ENCODE data around the gene SLC8A3. TPM values are rescaled to one million over a fixed set of nuclear protein-coding genes. Genes with fewer than 3 reads are reported as not detected.

SLC8A3 gene
- total RNA-seq, 1 experiment from 2014 or later: not detected

DNA sequence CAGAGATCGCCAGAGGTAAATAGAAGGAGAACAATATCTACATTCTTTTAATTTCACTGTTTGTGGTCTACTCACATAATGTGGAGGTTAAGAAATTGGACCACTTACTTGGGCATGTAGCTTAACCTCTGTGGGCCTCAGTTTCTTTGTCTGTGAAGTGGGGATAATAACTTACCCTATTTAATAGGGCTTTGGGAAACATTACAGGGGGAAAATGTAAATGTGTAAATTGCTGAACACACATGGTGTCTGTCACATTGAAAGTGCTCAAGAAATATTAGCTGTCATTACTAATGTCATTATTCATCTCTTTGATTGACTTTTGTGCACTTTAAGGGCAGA is 140.5 kb downstream of the SLC8A3 start:
- no peak for DNase-seq
- Mint-ChIP-seq H3K36me3 (ENCODE audit: insufficient read depth, unreplicated experiment) (peaks cover 6% of the 10 kb centered on the region), H3K27me3 (ENCODE audit: insufficient read depth, unreplicated experiment) (no peaks in the 10 kb centered on the region), H3K27ac (ENCODE audit: unreplicated experiment) (peak overlapping the region; percentile 65), H3K4me3 (ENCODE audit: unreplicated experiment) (peak overlapping the region; percentile 23), H3K4me1 (ENCODE audit: low read depth, unreplicated experiment) (peaks cover 44% of the 10 kb centered on the region), H3K9me3 (ENCODE audit: unreplicated experiment) (peaks cover 2% of the 10 kb centered on the region)
- Histone ChIP-seq H3K27me3 (replicated peaks; ENCODE audit: control insufficient read depth, insufficient read depth, low read length) (no peaks in the 10 kb centered on the region), H3K4me1 (peaks cover 33% of the 10 kb centered on the region), H3K9me3 (no peaks in the 10 kb centered on the region), H3K4me3 (ENCODE audit: low read depth, low read length) (no peak overlapping the region), H3K36me3 (ENCODE audit: control insufficient read depth, insufficient read depth, low read length) (no peaks in the 10 kb centered on the region)
- ChIA-PET CTCF (interaction anchor here (0.7 to 3.5 kb wide), 3 partner anchors 20 to 269 kb away, joined by 3 to 31 read pairs (median 9); no protein-coding TSS in a partner anchor), POLR2A (interaction anchor here (0.6 to 1.0 kb wide), 2 partner anchors 197 to 282 kb away, joined by 3 to 9 read pairs; partner anchors contain the start of gene SRSF5)
- no TSS peak for BruUV-seq (replicated peaks)
- TF ChIP-seq, protein P1, sequence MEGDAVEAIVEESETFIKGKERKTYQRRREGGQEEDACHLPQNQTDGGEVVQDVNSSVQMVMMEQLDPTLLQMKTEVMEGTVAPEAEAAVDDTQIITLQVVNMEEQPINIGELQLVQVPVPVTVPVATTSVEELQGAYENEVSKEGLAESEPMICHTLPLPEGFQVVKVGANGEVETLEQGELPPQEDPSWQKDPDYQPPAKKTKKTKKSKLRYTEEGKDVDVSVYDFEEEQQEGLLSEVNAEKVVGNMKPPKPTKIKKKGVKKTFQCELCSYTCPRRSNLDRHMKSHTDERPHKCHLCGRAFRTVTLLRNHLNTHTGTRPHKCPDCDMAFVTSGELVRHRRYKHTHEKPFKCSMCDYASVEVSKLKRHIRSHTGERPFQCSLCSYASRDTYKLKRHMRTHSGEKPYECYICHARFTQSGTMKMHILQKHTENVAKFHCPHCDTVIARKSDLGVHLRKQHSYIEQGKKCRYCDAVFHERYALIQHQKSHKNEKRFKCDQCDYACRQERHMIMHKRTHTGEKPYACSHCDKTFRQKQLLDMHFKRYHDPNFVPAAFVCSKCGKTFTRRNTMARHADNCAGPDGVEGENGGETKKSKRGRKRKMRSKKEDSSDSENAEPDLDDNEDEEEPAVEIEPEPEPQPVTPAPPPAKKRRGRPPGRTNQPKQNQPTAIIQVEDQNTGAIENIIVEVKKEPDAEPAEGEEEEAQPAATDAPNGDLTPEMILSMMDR (IDR thresholded peaks at IDR 0.05; ENCODE audit: insufficient read depth in 1 of 2, low read depth in 1 of 2, low read length in 1 of 2, severe bottlenecking in 1 of 2, unreplicated experiment in 1 of 2): no peak
- intact Hi-C loops (cut with micrococcal nuclease; ENCODE audit: unreplicated experiment): loop anchor here (1.0 kb wide), 3 partner anchors 26 to 311 kb away; partner anchors contain the start of gene COX16

DNA sequence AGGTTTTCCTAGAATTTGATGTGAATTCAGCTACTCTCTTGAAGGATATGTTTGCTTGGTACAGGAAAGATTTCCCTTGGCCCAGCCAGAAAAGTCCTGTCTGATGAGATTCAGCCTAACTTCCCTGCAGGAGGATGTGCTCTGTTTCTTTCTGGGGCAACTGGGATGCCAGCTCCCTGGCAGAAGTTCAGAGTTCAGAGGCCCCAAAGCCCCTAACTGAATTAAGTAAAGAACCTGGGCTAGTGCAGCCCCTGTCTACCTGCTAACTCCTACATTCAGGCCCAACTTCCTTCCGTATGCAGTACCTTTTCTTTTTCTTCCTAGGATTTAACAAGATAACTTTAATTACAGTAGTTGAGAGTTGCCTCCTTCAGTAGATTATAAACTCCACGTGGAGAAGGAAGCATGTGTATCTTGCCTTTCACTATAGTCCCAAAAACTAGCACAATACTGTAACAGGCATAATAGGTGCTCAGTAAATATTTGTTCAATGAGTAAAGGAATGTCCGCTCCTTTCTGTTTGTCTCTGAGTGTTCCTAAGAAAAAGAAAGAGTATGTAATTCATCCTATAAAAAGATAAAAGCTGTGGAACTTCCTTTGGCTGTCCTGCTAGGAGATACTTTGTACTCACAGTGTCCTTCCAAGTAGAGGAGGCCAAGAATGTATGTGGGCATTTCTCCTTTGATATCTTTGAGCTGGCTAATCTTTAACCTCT is 141.0 kb downstream of the SLC8A3 start:
- POLR2A ChIA-PET: interaction anchor here (0.6 to 1.0 kb wide), 2 partner anchors 197 to 281 kb away, joined by 3 to 9 read pairs; partner anchors contain the start of gene SRSF5
- H3K4me1 ChIP-seq: peaks cover 33% of the 10 kb centered on the region
- no peak overlapping the region for H3K4me3 ChIP-seq (ENCODE audit: low read depth, low read length)
- no TSS peak for BruUV-seq (replicated peaks)
- H3K9me3 ChIP-seq: no peaks in the 10 kb centered on the region
- CTCF ChIA-PET: interaction anchor here (0.7 to 3.5 kb wide), 3 partner anchors 20 to 270 kb away, joined by 3 to 31 read pairs (median 9); no protein-coding TSS in a partner anchor
- H3K27me3 ChIP-seq (replicated peaks; ENCODE audit: control insufficient read depth, insufficient read depth, low read length): no peaks in the 10 kb centered on the region
- H3K36me3 ChIP-seq (ENCODE audit: control insufficient read depth, insufficient read depth, low read length): no peaks in the 10 kb centered on the region
- Mint-ChIP-seq H3K36me3 (ENCODE audit: insufficient read depth, unreplicated experiment) (peaks cover 6% of the 10 kb centered on the region), H3K27me3 (ENCODE audit: insufficient read depth, unreplicated experiment) (no peaks in the 10 kb centered on the region), H3K4me1 (ENCODE audit: low read depth, unreplicated experiment) (peaks cover 44% of the 10 kb centered on the region), H3K9me3 (ENCODE audit: unreplicated experiment) (peaks cover 7% of the 10 kb centered on the region), H3K27ac (ENCODE audit: unreplicated experiment) (peak overlapping the region; percentile 65), H3K4me3 (ENCODE audit: unreplicated experiment) (peak overlapping the region; percentile 23)
- intact Hi-C loops (cut with micrococcal nuclease; ENCODE audit: unreplicated experiment): loop anchor here (1.0 kb wide), 3 partner anchors 27 to 312 kb away; partner anchors contain the start of gene COX16
- peak; percentile 55 to 72 for DNase-seq
- TF ChIP-seq, protein P1 (IDR thresholded peaks at IDR 0.05; ENCODE audit: insufficient read depth in 1 of 2, low read depth in 1 of 2, low read length in 1 of 2, severe bottlenecking in 1 of 2, unreplicated experiment in 1 of 2): no peak

DNA sequence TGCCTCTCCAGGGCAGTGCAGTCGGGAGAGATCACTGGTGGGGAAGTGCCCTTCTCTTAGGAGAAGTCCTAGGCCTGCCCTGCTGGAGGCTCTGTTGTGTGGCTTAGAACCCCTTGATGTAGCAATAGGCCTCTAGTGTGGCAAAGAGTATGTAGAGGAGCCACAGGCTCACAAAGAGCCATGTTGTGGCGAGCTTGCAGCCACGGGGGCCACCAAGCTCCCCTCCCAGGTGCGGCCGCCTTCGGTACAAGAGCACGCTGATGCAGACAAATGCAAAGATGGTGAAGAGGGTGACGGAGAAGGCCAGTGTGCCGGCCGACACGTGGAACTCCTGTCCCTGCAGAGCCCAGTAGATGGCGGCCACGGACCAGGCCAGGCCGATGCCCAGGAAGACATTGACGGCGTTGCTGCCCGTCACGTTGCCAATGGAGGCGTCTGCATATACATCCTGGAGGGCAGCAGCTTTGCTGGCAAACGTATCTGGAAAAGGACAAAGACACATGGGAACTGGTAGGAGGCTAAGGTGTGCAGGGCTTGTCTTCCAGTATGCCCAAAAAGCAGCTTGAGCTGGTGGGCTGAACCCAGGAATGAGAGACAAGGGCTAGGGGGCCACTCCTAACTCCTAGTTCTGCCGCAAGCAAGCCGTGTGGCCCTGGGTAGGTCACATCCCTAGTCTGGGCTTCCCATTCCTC is 142.8 kb downstream of the SLC8A3 start:
- no peaks in the 10 kb centered on the region for H3K9me3 ChIP-seq
- Mint-ChIP-seq H3K36me3 (ENCODE audit: insufficient read depth, unreplicated experiment) (peaks cover 6% of the 10 kb centered on the region), H3K9me3 (ENCODE audit: unreplicated experiment) (peaks cover 11% of the 10 kb centered on the region), H3K4me3 (ENCODE audit: unreplicated experiment) (no peak overlapping the region), H3K27me3 (ENCODE audit: insufficient read depth, unreplicated experiment) (no peaks in the 10 kb centered on the region), H3K27ac (ENCODE audit: unreplicated experiment) (peak overlapping the region; percentile 65), H3K4me1 (ENCODE audit: low read depth, unreplicated experiment) (peaks cover 44% of the 10 kb centered on the region)
- no peaks in the 10 kb centered on the region for H3K36me3 ChIP-seq (ENCODE audit: control insufficient read depth, insufficient read depth, low read length)
- ChIA-PET POLR2A (no interaction called here), CTCF (interaction anchor here (3.5 kb wide), 1 partner anchor 28 kb away, joined by 31 read pairs; no protein-coding TSS in a partner anchor)
- peaks cover 33% of the 10 kb centered on the region for H3K4me1 ChIP-seq
- DNase-seq: peak; percentile 54 to 64
- BruUV-seq (replicated peaks): no TSS peak
- intact Hi-C loops (cut with micrococcal nuclease; ENCODE audit: unreplicated experiment): no loop called here
- TF ChIP-seq, protein P1 (IDR thresholded peaks at IDR 0.05; ENCODE audit: insufficient read depth in 1 of 2, low read depth in 1 of 2, low read length in 1 of 2, severe bottlenecking in 1 of 2, unreplicated experiment in 1 of 2): peak; percentile 43 to 52
- no peak overlapping the region for H3K4me3 ChIP-seq (ENCODE audit: low read depth, low read length)
- H3K27me3 ChIP-seq (replicated peaks; ENCODE audit: control insufficient read depth, insufficient read depth, low read length): no peaks in the 10 kb centered on the region

Data from Caco-2 (cell line).